HG02870 (cell line): Measurements from ENCODE around the gene IL1R1.

ENCODE experiments used
- ATAC-seq: cut with Tn5 transposase; IDR thresholded peaks from one replicate; pipeline ENCODE4 v1.9.1; 2021; ENCODE audit warnings: mild to moderate bottlenecking, moderate library complexity; ENCODE audit not compliant: unreplicated experiment

IL1R1 gene

GRCh38 chr2:102137138-102137537, 5.4 kb upstream of the IL1R1 start:
- ATAC-seq, result no peak

GRCh38 chr2:102138331-102138730, 4.2 kb upstream of the IL1R1 start:
- ATAC-seq, result no peak

GRCh38 chr2:102139851-102140250, 2.7 kb upstream of the IL1R1 start:
- no peak for ATAC-seq

GRCh38 chr2:102140377-102140776, 2.2 kb upstream of the IL1R1 start:
- ATAC-seq, result no peak

GRCh38 chr2:102141011-102141943, 1.3 kb upstream of the IL1R1 start:
- ATAC-seq, result no peak

GRCh38 chr2:102142829-102143449, 393 bp downstream of the IL1R1 start:
- no peak for ATAC-seq

- no peak for ATAC-seq
These were observed 972 bp downstream of the IL1R1 start for GRCh38 chr2:102143450-102143985.

- ATAC-seq, result no peak
These were observed 1.6 kb downstream of the IL1R1 start for GRCh38 chr2:102144128-102144527.

- ATAC-seq, result no peak
These were observed 2.6 kb downstream of the IL1R1 start for GRCh38 chr2:102145107-102145506.

GRCh38 chr2:102145934-102146333, 3.4 kb downstream of the IL1R1 start:
- no peak for ATAC-seq

- ATAC-seq, result no peak
These were observed 5.4 kb downstream of the IL1R1 start for GRCh38 chr2:102147935-102148334.

- ATAC-seq, result no peak
These were observed 6.7 kb downstream of the IL1R1 start for GRCh38 chr2:102149243-102149642.

GRCh38 chr2:102149644-102150455, 7.3 kb downstream of the IL1R1 start:
- no peak for ATAC-seq

GRCh38 chr2:102154364-102154763, 11.8 kb downstream of the IL1R1 start:
- ATAC-seq, result no peak

GRCh38 chr2:102154946-102155702, 12.6 kb downstream of the IL1R1 start:
- no peak for ATAC-seq

- ATAC-seq, result no peak
These were observed 13.4 kb downstream of the IL1R1 start for GRCh38 chr2:102155703-102156515.

GRCh38 chr2:102158011-102158755, 15.6 kb downstream of the IL1R1 start:
- no peak for ATAC-seq

- no peak for ATAC-seq
These were observed 16.7 kb downstream of the IL1R1 start for GRCh38 chr2:102159295-102159694.
